ENCODE data around the gene SUN2.

DNA sequence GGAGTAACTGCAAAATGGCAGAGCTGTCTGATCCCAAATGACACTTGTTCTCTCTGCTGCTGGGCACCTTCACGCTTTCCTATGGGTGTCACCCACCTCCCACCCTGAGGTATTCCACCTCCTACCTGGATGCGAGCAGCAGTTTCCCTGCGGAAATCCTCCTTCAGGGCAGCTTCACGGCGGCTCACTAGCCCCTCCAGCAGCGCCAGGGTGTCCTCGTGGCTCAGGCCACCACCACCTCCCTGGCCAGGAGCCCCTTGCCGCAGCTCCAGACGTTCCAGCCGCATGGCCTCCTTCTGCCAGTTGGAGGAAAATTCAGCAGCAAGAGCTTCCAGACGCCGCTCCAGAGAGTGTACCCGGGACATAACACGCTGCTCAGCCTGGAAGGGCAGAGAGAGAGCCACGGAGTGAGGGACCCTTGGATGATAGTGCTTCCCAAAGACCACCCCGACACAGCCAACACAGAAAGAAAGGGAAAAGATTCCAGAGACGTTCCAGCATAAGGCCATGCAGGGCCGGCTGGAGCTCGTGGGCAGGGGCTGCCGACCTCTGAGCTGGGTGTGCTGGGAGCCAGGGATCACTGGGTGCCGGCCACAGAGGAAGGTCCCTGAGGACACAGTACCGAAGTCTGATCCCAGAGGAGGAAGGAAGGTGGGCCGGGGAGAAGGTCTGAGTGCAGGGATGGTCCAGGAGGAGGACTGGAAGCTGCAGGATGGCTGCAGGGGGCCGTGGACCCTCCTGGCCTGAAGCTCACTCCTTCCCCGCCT, 13.4 kb downstream of the SUN2 start:
- TF ChIP-seq, protein P1, sequence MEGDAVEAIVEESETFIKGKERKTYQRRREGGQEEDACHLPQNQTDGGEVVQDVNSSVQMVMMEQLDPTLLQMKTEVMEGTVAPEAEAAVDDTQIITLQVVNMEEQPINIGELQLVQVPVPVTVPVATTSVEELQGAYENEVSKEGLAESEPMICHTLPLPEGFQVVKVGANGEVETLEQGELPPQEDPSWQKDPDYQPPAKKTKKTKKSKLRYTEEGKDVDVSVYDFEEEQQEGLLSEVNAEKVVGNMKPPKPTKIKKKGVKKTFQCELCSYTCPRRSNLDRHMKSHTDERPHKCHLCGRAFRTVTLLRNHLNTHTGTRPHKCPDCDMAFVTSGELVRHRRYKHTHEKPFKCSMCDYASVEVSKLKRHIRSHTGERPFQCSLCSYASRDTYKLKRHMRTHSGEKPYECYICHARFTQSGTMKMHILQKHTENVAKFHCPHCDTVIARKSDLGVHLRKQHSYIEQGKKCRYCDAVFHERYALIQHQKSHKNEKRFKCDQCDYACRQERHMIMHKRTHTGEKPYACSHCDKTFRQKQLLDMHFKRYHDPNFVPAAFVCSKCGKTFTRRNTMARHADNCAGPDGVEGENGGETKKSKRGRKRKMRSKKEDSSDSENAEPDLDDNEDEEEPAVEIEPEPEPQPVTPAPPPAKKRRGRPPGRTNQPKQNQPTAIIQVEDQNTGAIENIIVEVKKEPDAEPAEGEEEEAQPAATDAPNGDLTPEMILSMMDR (IDR thresholded peaks at IDR 0.05), result no peak
- TF ChIP-seq POLR2A (IDR thresholded peaks at IDR 0.05), result no peak
